ENCODE measurements around the gene SRPX2. TPM values are rescaled to one million over a fixed set of nuclear protein-coding genes. Genes with fewer than 3 reads are reported as not detected.

The SRPX2 gene
- total and polyA plus RNA-seq, 9 of the 15 experiments (the other 6 are each of a cell fraction or from before 2014, with no cell fraction given) = 0.13 to 0.20 TPM; not detected in 7

- TF ChIP-seq RAD21 (CRISPR knock-in tag; conservative IDR thresholded peaks at IDR 0.05 in 1 of 2, IDR thresholded peaks at IDR 0.05 in 1 of 2) = peak; percentile 83 to 96
- no peak for TF ChIP-seq TARDBP (IDR thresholded peaks at IDR 0.05)
- no peak for TF ChIP-seq TAF9B (IDR thresholded peaks at IDR 0.05; ENCODE audit: partially characterized antibody)
- no peak for TF ChIP-seq MEIS2 (IDR thresholded peaks at IDR 0.05; ENCODE audit: partially characterized antibody)
- no peak for TF ChIP-seq TRIM25 (IDR thresholded peaks at IDR 0.05; ENCODE audit: borderline replicate concordance)
- TF ChIP-seq ZNF311 (CRISPR knock-in tag; IDR thresholded peaks at IDR 0.05) = no peak
- TF ChIP-seq POLR2G (IDR thresholded peaks at IDR 0.05; ENCODE audit: low read depth, low read length) = no peak
- no peak for TF ChIP-seq TAF1 (IDR thresholded peaks at IDR 0.05; ENCODE audit: control insufficient read depth, extremely low read depth, insufficient read depth, low read length, severe bottlenecking)
- no peak for TF ChIP-seq KDM1A (IDR thresholded peaks at IDR 0.05)
- peak; percentile 86 for TF ChIP-seq ARID2 (IDR thresholded peaks at IDR 0.05)
- no peak for TF ChIP-seq RFX7 (CRISPR knock-in tag; IDR thresholded peaks at IDR 0.05)
- no peak for TF ChIP-seq YBX1 (IDR thresholded peaks at IDR 0.05)
- peak; percentile 87 for TF ChIP-seq DEAF1 (CRISPR knock-in tag; IDR thresholded peaks at IDR 0.05)
- TF ChIP-seq TBL1XR1 (IDR thresholded peaks at IDR 0.05; ENCODE audit: low read length in 2 of 2) = no peak
These were observed 41.4 kb downstream of the SRPX2 start (continued) for GRCh38 chrX:100685284-100685996.
